Neutrophil (primary cell): ENCODE data around the gene KLK5.

Source experiments
- H3K27ac ChIP-seq: fragments of 200-600 bp; sonication (generic); 2 replicates; pipeline ENCODE4 v1.5.1; 2016; ENCODE audit warnings: mild to moderate bottlenecking, moderate library complexity
- H3K27me3 ChIP-seq: fragments of 200-600 bp; sonication (generic); 2 replicates; pipeline ENCODE4 v1.6.0; 2016; ENCODE audit warnings: mild to moderate bottlenecking
- H3K36me3 ChIP-seq: fragments of 200-600 bp; sonication (generic); 2 replicates; pipeline ENCODE4 v1.5.1; 2017
- H3K4me1 ChIP-seq, 2 experiments: fragments of 200-600 bp in 1 of 2; sonication (generic) in 1 of 2; 1 replicate in 1 of 2; 2 replicates in 1 of 2; pipeline versions ENCODE4 v1.5.1 to v1.6.1; 2013 to 2016; ENCODE audit warnings: low read depth in 1 of 2, low read length in 1 of 2, mild to moderate bottlenecking in 1 of 2, moderate library complexity in 1 of 2; ENCODE audit not compliant: control insufficient read depth in 1 of 2, insufficient read depth in 1 of 2
- H3K4me3 ChIP-seq, 2 experiments: fragments of 200-600 bp in 1 of 2; sonication (generic) in 1 of 2; 1 replicate in 1 of 2; 2 replicates in 1 of 2; pipeline ENCODE4 v1.5.1; 2013 to 2016; ENCODE audit warnings: low read depth in 1 of 2, low read length in 1 of 2, mild to moderate bottlenecking in 1 of 2, moderate library complexity in 1 of 2
- H3K9me3 ChIP-seq: fragments of 200-600 bp; sonication (generic); 2 replicates; pipeline ENCODE4 v1.5.1; 2016
- TF ChIP-seq, protein P1 (sequence below): fragments of 200-600 bp; sonication (generic); IDR thresholded peaks from 2 replicates; pipeline ENCODE4 v1.5.1; 2016; ENCODE audit warnings: antibody characterized with exemption

Gene KLK5

DNA sequence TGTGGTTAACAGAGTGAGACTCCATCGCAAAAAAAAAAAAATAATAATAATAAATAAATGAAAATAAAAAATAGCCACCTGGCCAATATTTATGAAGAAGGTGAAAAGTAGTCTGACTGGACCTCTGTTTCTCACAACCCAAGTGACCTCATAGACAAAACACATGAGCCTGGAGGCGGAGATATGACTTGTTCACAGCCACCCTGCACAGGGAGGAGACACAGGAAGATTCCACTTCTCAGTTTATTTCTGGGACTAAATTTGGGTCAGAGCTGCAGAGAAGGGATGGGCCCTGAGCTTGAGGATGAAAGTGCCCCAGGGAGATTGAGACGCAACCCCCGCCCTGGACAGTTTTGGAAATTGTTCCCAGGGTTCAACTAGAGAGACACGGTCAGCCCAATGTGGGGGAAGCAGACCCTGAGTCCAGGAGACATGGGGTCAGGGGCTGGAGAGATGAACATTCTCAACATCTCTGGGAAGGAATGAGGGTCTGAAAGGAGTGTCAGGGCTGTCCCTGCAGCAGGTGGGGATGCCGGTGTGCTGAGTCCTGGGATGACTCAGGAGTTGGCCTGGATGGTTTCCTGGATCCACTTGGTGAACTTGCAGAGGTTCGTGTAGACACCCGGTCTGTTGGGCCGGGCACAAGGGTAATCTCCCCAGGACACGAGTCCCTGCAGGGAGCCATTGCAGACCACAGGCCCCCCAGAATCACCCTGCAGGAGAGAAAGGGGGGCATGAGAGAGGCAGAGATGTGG is 9.6 kb downstream of the KLK5 start:
- TF ChIP-seq, protein P1, sequence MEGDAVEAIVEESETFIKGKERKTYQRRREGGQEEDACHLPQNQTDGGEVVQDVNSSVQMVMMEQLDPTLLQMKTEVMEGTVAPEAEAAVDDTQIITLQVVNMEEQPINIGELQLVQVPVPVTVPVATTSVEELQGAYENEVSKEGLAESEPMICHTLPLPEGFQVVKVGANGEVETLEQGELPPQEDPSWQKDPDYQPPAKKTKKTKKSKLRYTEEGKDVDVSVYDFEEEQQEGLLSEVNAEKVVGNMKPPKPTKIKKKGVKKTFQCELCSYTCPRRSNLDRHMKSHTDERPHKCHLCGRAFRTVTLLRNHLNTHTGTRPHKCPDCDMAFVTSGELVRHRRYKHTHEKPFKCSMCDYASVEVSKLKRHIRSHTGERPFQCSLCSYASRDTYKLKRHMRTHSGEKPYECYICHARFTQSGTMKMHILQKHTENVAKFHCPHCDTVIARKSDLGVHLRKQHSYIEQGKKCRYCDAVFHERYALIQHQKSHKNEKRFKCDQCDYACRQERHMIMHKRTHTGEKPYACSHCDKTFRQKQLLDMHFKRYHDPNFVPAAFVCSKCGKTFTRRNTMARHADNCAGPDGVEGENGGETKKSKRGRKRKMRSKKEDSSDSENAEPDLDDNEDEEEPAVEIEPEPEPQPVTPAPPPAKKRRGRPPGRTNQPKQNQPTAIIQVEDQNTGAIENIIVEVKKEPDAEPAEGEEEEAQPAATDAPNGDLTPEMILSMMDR = no peak
- Histone ChIP-seq H3K4me3 (no peak overlapping the region), H3K36me3 (no peaks in the 10 kb centered on the region), H3K27me3 (no peaks in the 10 kb centered on the region), H3K27ac (no peak overlapping the region), H3K9me3 (no peaks in the 10 kb centered on the region), H3K4me1 (no peaks in the 10 kb centered on the region)

DNA sequence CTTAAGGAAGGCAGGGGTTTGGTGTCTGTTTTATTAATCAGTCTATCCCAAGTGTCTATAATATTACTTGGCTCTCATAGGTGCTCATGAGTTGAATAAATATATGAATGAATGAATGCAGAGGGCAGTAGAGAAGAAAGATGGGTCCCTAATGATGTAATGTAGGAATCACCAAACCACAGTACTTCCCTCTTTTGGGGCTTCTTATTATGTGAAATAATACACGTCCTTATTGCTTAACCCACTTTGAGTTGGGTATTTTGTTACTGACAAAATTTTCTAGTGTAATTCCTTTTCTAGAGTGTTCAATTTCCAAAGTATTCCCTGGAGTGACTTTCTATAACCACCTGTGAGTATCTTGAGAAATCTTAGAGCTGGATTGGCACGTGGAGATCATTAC is 13.2 kb downstream of the KLK5 start:
- Histone ChIP-seq H3K4me1 (no peaks in the 10 kb centered on the region), H3K9me3 (no peaks in the 10 kb centered on the region), H3K27ac (no peak overlapping the region), H3K36me3 (no peaks in the 10 kb centered on the region), H3K27me3 (no peaks in the 10 kb centered on the region), H3K4me3 (no peak overlapping the region)
- TF ChIP-seq, protein P1 = no peak

DNA sequence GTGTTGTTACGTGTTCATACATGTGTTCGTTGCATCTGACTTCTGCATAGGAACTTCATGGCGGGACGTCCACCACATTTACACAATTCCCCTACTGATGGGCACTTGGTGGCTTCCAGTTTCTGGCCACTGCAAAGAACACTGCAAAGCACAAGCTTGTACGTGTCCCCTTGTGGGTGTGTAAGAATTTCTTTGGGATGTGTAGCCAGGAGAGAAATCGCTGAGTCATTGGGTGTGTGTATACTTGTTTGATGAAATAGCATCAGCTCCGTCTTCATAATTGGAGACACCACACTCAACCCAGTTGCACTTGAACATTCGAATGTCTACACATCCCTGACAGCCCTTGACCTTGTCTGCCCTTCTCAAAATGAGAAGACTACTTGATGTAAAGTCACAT is 19.2 kb downstream of the KLK5 start:
- H3K27me3 ChIP-seq = peaks cover 34% of the 10 kb centered on the region
- no peaks in the 10 kb centered on the region for H3K36me3 ChIP-seq
- TF ChIP-seq, protein P1 = no peak
- H3K9me3 ChIP-seq = no peaks in the 10 kb centered on the region
- H3K4me1 ChIP-seq = no peaks in the 10 kb centered on the region
- no peak overlapping the region for H3K27ac ChIP-seq
- H3K4me3 ChIP-seq = no peak overlapping the region

DNA sequence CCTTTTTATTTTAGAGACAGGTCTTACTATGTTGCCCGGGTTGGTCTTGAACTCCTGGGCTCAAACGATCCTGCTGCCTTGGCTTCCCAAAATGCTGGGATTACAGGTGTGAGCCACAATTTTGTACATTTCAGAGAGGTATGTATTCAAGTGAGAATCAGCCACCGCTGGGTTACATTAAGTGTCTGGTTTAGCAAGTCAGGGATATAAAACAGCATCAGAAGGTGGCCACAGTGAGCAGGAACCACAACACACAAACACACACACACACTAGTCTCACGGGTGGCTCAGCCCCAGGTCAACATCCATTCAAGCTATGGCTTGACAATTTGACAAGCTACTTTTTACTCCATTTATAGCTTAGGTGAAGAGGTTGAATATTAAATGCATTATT is 20.2 kb downstream of the KLK5 start:
- Histone ChIP-seq H3K4me1 (no peaks in the 10 kb centered on the region), H3K27me3 (peaks cover 35% of the 10 kb centered on the region), H3K27ac (no peak overlapping the region), H3K9me3 (no peaks in the 10 kb centered on the region), H3K36me3 (no peaks in the 10 kb centered on the region), H3K4me3 (no peak overlapping the region)
- TF ChIP-seq, protein P1 = no peak

DNA sequence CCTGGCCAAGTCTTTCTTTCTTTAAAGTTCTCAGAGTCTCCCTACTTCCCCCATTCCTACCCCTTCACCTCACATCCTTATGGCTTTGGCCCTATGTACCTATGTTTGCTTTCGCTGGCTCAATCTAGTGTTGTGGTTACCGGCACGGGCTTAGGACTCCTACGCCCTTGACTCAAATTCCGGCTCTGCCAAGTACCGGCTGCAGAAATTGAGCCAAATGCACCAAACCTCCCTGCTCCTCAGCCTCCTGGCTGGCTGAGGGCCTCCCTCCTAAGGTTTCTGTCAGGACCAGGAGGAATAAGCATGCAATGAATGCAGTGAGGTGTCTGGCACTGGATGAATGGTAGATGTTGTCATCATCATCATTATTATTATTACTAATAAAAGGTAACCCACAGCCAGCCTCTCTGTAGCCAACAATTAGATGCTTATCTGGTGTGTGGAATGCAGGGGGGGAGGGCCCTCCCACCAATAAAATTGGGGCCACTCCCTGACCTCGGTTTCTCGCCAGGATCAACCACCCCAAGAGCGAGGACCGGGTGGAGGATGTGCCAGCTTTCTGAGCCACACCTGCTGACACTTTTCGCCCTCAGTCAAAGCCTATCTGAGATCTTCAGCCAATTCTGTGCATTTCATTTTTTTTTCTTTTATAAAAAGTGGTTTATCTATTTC is 20.7 kb downstream of the KLK5 start:
- H3K36me3 ChIP-seq = no peaks in the 10 kb centered on the region
- no peaks in the 10 kb centered on the region for H3K9me3 ChIP-seq
- TF ChIP-seq, protein P1 = no peak
- peaks cover 35% of the 10 kb centered on the region for H3K27me3 ChIP-seq
- no peaks in the 10 kb centered on the region for H3K4me1 ChIP-seq
- no peak overlapping the region for H3K27ac ChIP-seq
- no peak overlapping the region for H3K4me3 ChIP-seq
